Myocyte (in vitro differentiated cells): ENCODE data around the gene SLC35F2. TPM values are rescaled to one million over a fixed set of nuclear protein-coding genes. Genes with fewer than 3 reads are reported as not detected.

Experiments used
- DNase-seq: peaks from one replicate; pipeline ENCODE4 v3.0.0-alpha.2; 2012; ENCODE audit warnings: low read depth
- total RNA-seq: library from RNA; depleted of rRNA; stranded (reverse); fragments of >200 nt; gene quantifications from 2 replicates; pipeline ENCODE4 v1.2.3, GENCODE V29; 2014

SLC35F2 gene
- total RNA-seq, 1 donor from 2014 or later: 0.29 TPM

DNA sequence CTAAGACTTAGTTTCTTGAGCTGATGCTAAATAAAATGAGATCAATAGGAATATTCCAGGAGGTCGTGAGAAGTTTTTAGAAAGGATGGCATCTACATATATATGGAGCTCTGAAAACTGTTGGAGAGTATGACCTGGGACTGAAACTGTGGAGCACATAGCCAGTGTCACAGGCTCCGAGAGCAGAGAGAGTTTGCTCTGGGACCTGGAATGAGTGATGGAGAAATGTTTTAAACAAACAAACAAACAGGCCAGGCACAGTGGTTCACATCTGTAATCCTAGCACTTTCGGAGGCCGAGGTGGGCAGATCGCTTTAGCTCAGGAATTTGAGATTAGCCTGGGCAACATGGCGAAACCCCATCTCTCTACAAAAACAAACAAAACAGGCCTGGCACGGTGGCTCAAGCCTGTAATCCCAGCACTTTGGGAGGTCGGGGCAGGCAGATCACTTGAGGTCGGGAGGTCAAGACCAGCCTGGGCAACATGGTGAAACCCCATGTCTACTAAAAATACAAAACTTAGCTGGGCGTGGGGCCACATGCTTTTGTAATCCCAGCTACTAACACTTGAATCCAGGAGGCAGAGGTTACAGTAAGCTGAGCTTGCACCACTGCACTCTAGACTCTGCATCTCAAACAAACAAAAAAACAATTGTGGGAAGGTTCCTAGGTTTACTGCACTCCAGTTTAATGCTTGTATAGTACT is 67.1 kb downstream of the SLC35F2 start:
- DNase-seq: no peak

DNA sequence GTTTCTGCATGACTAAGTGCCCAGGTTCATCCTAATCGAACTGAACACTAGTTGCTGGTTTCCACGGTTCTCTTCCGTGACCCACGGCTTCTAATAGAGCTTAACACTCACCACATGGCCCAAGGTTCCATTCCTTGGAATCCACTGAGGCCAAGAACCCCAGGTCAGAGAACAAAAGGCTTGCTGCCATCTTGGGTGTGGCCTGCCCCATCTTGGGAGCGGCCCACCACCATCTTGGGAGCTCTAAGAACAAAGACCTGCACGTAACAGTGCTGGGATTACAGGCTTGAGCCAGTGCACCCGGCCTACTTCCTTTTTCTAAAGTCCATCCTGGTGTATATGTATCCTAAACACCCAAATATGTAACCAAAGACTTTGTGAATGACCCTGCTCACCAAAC is 68.8 kb downstream of the SLC35F2 start:
- DNase-seq: no peak

DNA sequence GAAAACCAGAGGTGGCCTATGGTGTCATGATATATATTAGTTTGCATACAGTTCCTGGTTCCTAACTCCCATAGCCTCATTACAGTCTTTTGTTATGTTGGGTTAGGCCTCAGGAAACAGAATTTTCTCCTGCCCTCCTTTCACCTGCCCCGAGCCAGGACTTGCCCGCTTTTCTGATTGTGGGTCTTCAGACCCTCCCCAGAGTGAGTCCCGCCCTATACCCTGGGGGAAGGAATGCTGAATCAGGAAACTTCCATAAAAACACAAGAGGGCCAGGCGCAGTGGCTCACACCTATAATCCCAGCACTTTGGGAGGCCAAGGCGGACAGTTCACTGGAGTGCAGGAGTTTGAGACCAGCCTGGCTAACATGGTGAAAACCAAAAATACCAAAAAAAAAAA is 70.9 kb downstream of the SLC35F2 start:
- no peak for DNase-seq

DNA sequence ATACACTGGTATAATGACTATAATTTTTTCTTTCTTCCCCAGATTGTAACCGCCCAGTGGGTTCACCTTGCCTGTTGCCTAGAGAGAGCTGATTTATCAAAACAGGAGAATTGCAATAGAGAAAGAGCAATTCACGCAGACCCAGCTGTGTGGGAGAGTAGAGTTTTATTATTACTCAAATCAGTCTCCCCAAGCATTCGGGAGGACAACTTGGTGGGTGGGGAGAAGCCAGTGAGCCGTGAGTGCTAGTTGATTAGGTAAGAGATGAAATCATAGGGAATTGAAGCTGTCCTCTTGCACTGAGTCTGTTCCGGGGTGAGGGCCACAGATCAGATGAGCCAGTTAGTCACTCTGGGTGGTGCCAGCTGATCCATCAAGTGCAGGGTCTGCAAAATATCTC is 73.2 kb downstream of the SLC35F2 start:
- DNase-seq: no peak

DNA sequence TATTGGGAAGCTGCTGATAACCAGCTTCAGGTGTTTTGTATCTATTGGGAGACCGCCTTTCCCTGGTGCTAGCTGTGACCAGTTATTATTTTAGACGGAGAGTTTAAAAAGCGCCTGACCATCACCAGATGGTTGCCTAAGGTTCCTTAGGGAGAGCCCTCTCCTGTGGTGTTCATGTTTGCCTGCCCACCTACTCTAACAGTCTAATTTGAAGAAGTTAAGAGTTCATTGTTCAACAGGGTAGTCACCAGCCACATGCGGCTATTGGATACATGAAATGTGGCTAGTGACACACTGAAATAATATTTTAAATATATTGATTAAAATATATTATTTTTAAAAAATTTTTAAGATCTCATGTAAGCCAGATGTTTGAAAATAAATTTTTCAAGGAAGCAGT is 75.5 kb downstream of the SLC35F2 start:
- DNase-seq: peak; percentile 7

DNA sequence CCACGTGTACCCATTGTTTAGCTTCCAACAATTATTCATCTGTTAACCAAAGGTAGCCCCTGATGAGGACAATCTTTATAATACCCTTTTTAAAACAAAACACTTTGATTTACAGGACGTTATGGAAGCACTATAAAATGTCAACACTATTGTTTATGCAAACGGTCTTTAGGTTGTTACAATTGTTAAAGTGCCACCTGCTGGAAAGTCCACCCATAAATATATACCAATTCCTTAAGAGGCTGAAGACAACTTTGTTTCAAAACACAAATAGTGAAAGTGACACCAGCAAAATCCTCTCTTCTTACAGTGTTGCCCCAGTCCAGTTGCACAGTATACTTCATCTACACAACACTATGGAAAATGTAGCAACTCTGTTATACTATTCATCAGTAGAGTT is 77.8 kb downstream of the SLC35F2 start:
- no peak for DNase-seq

DNA sequence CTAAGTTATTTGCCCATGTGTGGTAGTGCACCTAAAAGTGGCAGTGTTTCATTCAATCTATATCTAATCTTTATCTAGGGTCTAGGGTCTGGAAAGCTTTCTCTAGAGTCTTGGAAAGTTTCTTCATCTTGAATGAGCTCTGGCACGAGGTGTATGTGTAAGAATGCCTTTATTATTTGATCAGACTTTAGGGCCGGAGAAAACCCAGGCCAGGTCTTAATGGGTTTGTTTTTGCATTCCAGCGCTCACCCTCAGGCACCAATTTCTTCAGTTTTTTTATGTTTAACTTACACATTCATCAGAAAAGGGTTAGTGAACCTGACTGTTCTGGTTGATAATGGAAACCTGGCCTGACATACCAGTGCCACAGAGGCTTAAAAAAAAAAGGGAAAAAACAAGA is 78.5 kb downstream of the SLC35F2 start:
- DNase-seq: no peak

DNA sequence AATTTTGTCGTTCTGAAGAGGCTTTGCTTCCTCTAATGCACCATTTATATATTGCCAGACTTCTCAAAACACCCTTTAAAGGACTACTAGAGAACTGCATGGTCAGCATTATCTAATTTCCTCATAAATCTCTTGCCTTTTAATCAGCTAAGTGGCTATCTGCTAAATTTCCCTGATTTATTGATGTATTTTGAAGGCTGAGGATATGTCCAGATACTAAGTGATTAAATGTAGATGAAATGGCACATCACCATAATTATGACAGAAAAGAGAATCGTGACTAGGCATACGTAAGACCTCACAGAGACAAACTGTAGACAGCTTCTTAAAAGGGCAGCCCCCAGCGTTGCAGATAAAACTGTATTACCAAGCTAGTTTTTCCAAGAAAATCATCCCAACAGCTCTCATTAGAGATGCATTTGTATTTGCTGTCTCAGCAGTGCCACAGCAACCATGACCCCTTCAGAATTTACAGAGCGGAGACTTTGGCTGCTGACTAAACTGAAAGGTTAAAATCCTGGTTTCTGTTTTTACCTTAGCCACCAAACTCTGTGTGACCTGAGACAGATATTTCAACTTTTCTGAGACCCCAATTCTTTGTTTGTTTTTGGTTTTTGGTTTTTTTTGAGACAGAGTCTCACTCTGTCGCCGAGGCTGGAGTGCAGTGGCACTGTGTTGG is 79.6 kb downstream of the SLC35F2 start:
- no peak for DNase-seq

DNA sequence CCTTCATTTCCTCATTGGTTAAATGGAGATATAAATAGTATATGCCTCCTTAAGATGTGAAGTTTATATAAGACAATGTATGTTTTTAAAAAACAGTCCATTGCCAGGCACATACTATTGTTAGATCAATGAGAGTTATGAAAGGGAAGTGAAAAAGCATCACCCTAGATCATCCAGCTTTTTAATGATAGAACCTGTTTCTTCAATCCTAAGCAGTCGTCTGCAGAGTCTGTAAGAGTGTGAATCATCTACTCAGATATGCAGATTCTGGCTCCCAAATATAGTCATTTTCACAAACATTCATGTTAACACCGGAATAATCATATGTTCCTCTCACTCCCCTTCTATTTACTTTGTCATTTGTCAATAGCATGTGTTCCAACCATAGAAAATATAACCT is 81.5 kb downstream of the SLC35F2 start:
- DNase-seq: no peak

DNA sequence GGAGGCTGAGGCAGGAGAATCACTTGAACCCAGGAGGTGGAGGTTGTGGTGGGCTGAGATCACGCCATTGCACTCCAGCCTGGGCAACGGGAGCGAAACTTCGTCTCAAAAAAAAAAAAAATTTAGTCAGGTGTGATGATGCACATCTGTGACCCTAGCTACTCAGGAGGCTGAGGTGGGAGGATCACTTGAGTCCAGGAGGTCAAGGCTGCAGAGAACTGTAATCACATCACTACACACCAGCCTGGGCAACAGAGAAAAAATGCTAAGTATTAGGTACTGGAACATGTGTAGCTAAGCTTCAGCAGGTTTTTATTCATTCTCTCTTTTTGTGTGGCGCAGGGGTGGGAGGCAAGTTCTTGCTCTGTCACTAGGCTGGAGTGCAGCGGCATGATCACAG is 82.5 kb downstream of the SLC35F2 start:
- no peak for DNase-seq

DNA sequence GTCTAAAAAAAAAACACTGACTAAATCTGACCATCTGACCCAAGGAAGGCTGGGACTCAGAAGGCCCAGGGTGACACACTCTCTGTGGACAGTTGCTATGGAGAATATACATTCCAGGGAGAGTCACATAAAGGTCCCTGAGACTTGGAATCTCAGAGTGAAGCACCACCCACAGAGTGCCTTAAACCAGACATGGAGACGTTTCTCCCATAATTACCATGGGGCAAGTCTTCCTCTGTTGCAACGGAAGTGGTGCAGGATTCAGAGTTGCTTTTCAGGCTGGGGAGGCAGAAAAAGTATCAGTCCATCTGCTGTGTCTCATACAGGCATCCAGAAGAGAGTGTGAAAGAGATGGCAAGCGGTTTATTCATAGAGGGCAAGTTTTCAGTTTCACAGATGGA is 88.0 kb downstream of the SLC35F2 start:
- peak; percentile 73 for DNase-seq

DNA sequence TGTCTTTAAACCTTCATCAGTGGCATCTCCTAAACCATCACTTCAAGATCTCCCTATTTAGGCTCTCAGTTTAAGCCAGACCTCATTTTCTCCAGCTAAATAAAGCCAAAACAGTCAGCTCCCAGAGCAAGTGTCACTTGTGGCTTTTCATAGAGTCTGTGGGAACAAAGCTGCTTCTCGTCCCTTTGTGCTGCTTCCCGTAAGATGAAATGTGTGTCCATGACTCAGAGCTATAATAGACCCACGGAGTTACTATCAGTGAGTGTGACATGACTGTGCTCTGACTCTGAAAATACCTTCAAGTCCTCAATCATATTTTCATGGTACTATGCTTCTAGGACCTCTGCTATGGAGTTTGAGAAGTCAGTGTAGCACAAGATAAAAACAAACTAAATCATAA is 89.4 kb downstream of the SLC35F2 start:
- peak; percentile 97 for DNase-seq

DNA sequence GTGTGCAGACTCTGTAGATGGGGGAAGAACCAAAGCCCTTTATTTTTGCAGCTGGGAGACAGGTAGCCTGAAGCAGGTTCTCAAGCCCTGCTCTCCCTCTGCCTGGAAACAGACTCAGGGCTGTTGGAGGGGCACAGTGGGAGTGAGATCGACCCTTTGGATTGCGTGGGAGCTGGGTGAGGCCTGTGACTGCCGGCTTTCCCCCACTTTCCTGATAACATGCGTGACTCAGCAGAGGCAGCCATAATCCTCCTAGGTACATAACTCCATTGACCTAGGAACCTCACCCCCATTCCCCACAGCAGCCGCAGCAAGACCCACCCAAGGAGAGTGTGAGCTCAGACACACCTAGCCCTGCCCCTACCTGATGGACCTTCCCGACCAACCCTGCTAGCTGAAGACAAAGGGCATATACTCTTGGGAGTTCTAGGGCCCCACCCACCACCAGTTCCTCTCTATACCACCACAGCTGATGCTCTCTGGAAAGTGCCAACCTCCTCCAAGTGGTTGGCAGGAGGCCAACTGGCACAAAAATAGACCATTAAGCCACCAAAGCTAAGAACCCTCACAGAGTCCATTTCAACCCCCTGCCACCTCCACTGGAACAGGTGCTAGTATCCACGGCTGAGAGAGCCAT is 99.8 kb downstream of the SLC35F2 start:
- peak; percentile 97 for DNase-seq

DNA sequence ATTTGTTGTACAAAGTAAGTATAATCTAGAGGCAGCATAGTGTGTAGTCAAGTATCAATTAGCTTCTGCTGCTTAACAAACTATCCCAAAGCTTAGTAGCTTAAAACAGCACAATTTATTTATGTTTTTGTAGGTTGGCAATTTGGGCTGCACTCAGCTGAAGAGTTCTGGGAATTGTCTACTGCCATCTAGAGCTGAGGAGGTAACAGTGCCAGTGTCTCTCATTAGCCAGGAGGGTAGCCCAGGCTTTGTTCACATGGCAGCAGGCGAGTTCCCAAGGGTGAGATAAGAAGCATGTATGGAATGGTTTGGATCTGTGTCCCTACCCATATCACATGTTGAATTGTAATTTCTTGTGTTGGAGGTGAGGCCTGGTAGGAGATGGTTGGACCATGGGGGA is 100.9 kb downstream of the SLC35F2 start:
- DNase-seq: no peak

DNA sequence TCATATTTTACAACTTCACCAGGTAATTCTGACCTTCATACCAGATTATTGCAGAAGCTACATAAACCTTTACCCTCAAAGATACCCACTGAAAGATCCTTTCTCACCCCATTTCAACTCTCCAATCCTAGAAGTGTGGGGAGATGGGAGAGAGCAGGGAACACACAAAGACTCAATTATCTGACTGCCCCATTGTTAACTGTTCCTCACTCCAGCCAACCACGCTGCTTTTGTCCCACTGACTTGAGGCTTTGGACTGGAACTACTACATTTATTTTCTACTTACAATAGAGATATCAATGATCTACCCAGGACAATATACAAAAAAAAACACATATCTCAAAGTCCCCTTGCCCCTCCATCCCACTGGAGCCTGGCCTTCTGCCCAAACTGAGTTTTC is 102.0 kb downstream of the SLC35F2 start:
- no peak for DNase-seq

DNA sequence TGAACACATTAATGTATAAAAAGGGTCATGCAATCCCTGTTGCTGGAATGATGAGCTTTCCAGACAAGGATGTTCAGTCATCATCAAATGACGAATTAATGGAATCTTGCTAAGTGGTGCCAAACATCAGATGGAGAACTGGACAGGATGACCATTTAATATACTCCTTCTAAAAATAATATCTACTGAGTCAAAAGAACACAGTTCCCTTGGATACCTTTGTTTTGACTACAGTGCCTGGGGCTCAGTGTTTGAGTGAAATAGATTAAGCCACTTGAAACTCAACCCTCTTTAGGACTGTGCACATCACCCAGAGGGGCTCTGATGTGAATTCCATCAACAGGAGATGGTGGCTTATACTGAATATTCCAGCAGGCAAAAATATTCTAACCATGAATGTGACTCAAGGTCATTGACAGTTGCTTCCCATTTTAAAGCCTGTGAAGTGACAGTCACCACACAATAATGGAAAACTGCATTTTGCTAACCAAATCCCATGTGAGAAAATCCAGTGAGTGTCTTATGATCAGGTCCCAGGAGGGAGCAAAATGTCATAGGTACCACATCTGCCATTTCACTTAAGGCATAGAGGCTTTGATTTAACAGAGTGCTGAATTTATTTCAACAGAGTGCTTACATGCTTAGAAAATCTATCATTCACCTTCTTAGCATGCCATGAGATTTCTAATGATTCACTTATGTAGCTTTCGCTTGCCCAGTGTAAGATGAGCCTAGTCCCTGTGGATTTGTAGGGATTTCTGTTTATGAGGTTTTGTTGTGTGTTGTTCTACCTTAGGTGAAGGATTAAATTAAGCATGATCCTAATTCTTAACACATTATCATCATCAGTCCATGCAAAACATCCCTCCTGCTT is 105.4 kb downstream of the SLC35F2 start:
- peak; percentile 49 for DNase-seq

DNA sequence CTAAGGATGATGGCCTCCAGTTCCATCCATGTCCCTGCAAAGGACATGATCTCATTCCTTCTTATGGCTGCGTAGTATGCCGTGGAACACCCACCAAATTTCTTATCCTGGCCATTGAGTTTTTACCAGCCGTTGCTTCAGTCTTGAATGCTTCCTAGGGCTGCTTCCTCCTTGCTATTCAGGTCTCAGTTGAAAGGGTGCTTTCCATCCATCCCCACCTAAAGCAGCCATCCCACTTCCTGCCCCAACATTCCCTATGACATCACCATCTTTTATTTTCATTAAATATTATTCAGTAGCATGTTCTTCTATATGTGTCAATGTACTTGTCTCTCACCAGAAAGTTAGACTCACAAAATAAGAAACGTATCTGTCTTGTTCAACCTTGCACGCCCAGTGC is 106.1 kb downstream of the SLC35F2 start:
- DNase-seq: no peak

DNA sequence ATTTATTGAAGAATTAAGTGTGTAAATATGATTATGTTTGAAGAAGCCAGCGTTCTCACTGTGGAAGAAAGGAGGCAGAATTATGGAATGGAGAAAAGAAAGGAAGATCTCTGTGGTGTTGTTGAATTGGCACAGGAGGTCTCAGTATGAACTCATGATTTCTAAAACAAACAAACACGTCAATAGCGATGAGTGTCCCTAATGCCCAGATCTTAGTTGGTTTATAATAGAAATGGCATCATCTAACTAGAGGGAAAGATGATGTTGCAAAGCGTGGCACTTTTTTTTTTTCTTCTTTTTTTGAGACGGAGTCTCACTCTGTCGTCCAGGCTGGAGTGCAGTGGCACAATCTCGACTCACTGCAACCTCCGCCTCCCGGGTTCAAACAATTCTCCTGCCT is 107.5 kb downstream of the SLC35F2 start:
- no peak for DNase-seq

DNA sequence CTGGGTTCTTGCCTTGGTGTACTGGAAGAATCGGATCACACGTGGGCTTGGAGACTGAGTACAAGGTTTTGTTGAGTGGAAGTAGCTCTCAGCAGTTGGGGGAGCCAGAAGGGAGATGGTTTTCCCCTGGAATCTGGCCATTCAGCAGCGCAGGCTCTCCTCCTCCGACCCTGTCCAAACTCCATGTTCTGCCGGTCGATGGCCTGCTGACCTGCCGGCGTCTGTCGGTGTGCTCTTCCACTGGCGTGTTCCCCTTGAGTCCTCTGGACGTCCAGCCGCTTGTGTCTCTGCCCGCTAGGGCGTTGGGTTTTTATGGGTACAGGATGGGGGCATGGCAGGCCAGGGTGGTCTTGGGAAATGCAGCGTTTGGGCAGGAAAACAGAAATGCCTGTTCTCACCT is 108.3 kb downstream of the SLC35F2 start:
- DNase-seq: no peak

DNA sequence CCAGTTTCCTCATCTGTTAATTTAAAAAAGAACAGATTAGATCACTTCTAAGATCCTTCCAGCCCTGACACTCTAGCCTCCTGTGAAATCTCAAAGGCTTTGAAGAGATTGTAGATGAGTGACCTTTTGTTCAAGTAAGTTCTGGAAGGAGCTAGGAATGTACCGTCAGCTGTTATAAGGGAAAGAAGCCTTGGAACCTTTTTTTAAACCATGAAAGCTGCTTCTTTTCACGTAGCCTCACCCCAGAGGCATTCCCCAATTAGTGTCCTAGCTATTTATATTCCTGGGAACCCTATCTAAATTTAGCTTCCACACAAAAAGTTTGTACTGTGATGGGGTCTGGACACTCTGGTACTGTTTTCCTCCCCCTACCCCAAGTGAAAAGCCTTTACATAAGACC is 111.0 kb downstream of the SLC35F2 start:
- DNase-seq: peak; percentile 94

DNA sequence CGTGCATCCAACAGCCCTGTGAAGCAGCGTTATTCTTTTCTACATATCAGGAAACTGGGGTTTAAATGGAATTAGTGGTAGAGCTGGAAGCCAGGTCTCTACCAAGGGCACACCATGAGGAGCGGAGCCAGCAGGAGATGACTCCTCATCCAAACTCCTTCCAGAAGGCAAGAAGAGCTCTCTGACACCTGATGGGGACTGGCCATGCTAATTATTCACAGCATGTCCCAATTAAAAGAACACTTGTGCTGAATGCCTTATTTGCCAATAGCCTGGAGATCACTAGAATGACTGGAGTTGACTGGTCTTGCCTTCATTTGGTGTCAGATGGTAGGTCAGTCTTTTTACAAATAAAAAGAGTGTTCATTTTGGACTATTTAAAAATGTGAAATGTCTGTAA is 113.9 kb downstream of the SLC35F2 start:
- DNase-seq: no peak

DNA sequence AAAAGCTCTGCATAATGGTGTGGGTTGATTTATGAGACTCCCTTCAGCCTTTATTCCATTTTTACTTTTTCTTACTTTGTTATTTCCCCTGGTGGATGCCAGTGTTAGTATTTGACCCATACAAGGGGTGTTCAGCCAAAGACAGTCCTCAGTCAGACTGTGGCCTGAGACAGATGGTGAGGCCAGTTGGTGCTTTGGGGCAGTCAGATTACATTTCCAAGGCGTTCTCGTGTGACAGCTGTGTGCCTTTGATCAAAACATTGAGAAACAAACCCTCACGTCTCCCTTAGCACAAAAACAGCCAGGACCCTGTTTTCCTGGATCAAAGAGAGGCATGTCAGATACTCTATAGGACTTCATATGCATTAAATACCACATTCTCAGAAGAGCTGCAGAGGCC is 115.4 kb downstream of the SLC35F2 start:
- peak; percentile 92 for DNase-seq
